Liver (tissue), 9 donors: ENCODE results near the gene SZT2. TPM values are rescaled to one million over a fixed set of nuclear protein-coding genes. Genes with fewer than 3 reads are reported as not detected.

Experiments used
- DNase-seq: peaks from one replicate; pipeline ENCODE4 v3.0.0-alpha.2; 2017; ENCODE audit warnings: low spot score
- H3K27ac ChIP-seq, 2 donors: one replicate each; pipeline ENCODE4 v1.7.0; 2013; ENCODE audit warnings: inconsistent platforms in 2 of 2, low read length in 2 of 2, control low read depth in 1 of 2, low read depth in 1 of 2, mild to moderate bottlenecking in 1 of 2
- H3K27me3 ChIP-seq, 4 donors: one replicate each; pipeline versions ENCODE4 v1.6.1 to v1.7.0; 2013; ENCODE audit warnings: low read length in 3 of 4, inconsistent platforms in 1 of 4, mild to moderate bottlenecking in 1 of 4, moderate library complexity in 1 of 4; ENCODE audit not compliant: control insufficient read depth in 4 of 4, insufficient read depth in 4 of 4
- H3K36me3 ChIP-seq, 4 donors: one replicate each; pipeline versions ENCODE4 v1.6.1 to v1.7.0; 2013; ENCODE audit warnings: low read length in 3 of 4, mild to moderate bottlenecking in 3 of 4, low read depth in 1 of 4, moderate library complexity in 1 of 4; ENCODE audit not compliant: control insufficient read depth in 4 of 4, insufficient read depth in 3 of 4
- H3K4me1 ChIP-seq, 4 donors: one replicate each; pipeline versions ENCODE4 v1.6.1 to v1.7.0; 2013; ENCODE audit warnings: low read length in 3 of 4, mild to moderate bottlenecking in 3 of 4, moderate library complexity in 1 of 4; ENCODE audit not compliant: control insufficient read depth in 4 of 4, insufficient read depth in 4 of 4
- H3K4me3 ChIP-seq, 3 donors: one replicate each; pipeline versions ENCODE4 v1.6.1 to v1.7.0; 2013; ENCODE audit warnings: low read length in 3 of 3, control low read depth in 1 of 3, low read depth in 1 of 3, mild to moderate bottlenecking in 1 of 3
- H3K9ac ChIP-seq, 2 donors: one replicate each; pipeline ENCODE4 v1.7.0; 2013; ENCODE audit warnings: low read length in 2 of 2, mild to moderate bottlenecking in 2 of 2, moderate library complexity in 2 of 2, control low read depth in 1 of 2, low read depth in 1 of 2
- H3K9me3 ChIP-seq, 4 donors: one replicate each; pipeline versions ENCODE4 v1.6.1 to v1.7.0; 2013; ENCODE audit warnings: low read length in 3 of 4; ENCODE audit not compliant: control insufficient read depth in 4 of 4
- ATF3 ChIP-seq: IDR thresholded peaks from 2 replicates; pipeline ENCODE4 v1.6.1; 2016; ENCODE audit warnings: antibody characterized with exemption
- CTCF ChIP-seq: fragments of 150-350 bp; IDR thresholded peaks from 2 replicates; pipeline ENCODE4 v1.5.1; 2017; ENCODE audit warnings: improper control_type of control experiment, low read depth, low read length; ENCODE audit not compliant: missing input control
- EGR1 ChIP-seq, 2 donors: IDR thresholded peaks; 2 replicates each; pipeline ENCODE4 v1.6.1; 2016 to 2018; ENCODE audit warnings: antibody characterized with exemption in 2 of 2, low read depth in 2 of 2
- GABPA ChIP-seq, 2 donors: IDR thresholded peaks in 1 of 2; conservative IDR thresholded peaks in 1 of 2; 2 replicates each; pipeline ENCODE4 v1.6.1; 2016; ENCODE audit warnings: antibody characterized with exemption in 2 of 2, mild to moderate bottlenecking in 1 of 2, moderate library complexity in 1 of 2
- HNF4A ChIP-seq, 2 donors: conservative IDR thresholded peaks; 2 replicates each; pipeline ENCODE4 v1.6.1; 2016; ENCODE audit warnings: antibody characterized with exemption in 2 of 2, mild to moderate bottlenecking in 2 of 2
- HNF4G ChIP-seq: IDR thresholded peaks from 2 replicates; pipeline ENCODE4 v1.6.1; 2016; ENCODE audit warnings: antibody characterized with exemption
- JUND ChIP-seq, 2 donors: IDR thresholded peaks; 2 replicates each; pipeline ENCODE4 v1.6.1; 2016; ENCODE audit warnings: antibody characterized with exemption in 2 of 2
- MAX ChIP-seq: IDR thresholded peaks from 2 replicates; pipeline ENCODE4 v1.6.1; 2016; ENCODE audit warnings: antibody characterized with exemption
- NR2F2 ChIP-seq: IDR thresholded peaks from 2 replicates; pipeline ENCODE4 v1.6.1; 2016; ENCODE audit warnings: antibody characterized with exemption
- RAD21 ChIP-seq, 2 donors: IDR thresholded peaks; 2 replicates each; pipeline ENCODE4 v1.6.1; 2016; ENCODE audit warnings: antibody characterized with exemption in 2 of 2, mild to moderate bottlenecking in 2 of 2
- REST ChIP-seq: IDR thresholded peaks from 2 replicates; pipeline ENCODE4 v1.6.1; 2016; ENCODE audit warnings: antibody characterized with exemption, mild to moderate bottlenecking
- RXRA ChIP-seq, 2 donors: IDR thresholded peaks; 2 replicates each; pipeline ENCODE4 v1.6.1; 2017 to 2018; ENCODE audit warnings: antibody characterized with exemption in 2 of 2, mild to moderate bottlenecking in 1 of 2
- SP1 ChIP-seq: IDR thresholded peaks from 2 replicates; pipeline ENCODE4 v1.6.1; 2018; ENCODE audit warnings: antibody characterized with exemption, mild to moderate bottlenecking
- TAF1 ChIP-seq: conservative IDR thresholded peaks from 2 replicates; pipeline ENCODE4 v1.6.1; 2016; ENCODE audit warnings: antibody characterized with exemption, mild to moderate bottlenecking
- YY1 ChIP-seq: IDR thresholded peaks from 2 replicates; pipeline ENCODE4 v1.6.1; 2016; ENCODE audit warnings: antibody characterized with exemption, mild to moderate bottlenecking
- ZBTB33 ChIP-seq: IDR thresholded peaks from 2 replicates; pipeline ENCODE4 v1.6.1; 2016; ENCODE audit warnings: antibody characterized with exemption
- WGBS: extraction: QIAGEN DNeasy Blood & Tissue Kit; methylation state at CpG from one replicate; pipeline ENCODE4 v1.1.7; 2013; 5-methylcytosine and 5-hydroxymethylcytosine counted together
- polyA plus RNA-seq, 2 donors: library from polyadenylated mRNA; stranded (reverse) in 1 of 2; unstranded in 1 of 2; fragments of 200-250 nt in 1 of 2; fragments of >200 nt in 1 of 2; fragmentation: Nextera tagmentation in 1 of 2; extraction: Ambion mirVana in 1 of 2; gene quantifications; one replicate each; pipeline versions ENCODE4 v1.2.1 to v1.2.3, GENCODE V29; 2013 to 2015
- total RNA-seq, 2 donors: library from RNA; depleted of rRNA; stranded (reverse); fragments of >200 nt; gene quantifications; one replicate each; pipeline ENCODE4 v1.2.3, GENCODE V29; 2014
- donor health status: healthy.
- donor health status: healthy.
- donor health status: healthy.
- donor health status: healthy.
- donor health status: healthy.

SZT2 gene
- total and polyA plus RNA-seq, 4 donors: 4.8 to 31.0 (median 11.9) TPM

GRCh38 chr1:43436371-43436770, 46.7 kb downstream of the SZT2 start:
- H3K4me1 ChIP-seq: peaks cover 0 to 6% (median 0%) of the 10 kb centered on the region in 4 donors
- TF ChIP-seq RAD21 (IDR thresholded peaks at IDR 0.05) (no peak), HNF4G (no peak), TAF1 (no peak), SP1 (no peak), YY1 (no peak), ATF3 (no peak), HNF4A (conservative IDR thresholded peaks at IDR 0.05) (no peak), RXRA (IDR thresholded peaks at IDR 0.05) (no peak), GABPA (IDR thresholded peaks at IDR 0.05 in 1 of 2, conservative IDR thresholded peaks at IDR 0.05 in 1 of 2) (no peak), ZBTB33 (no peak), EGR1 (IDR thresholded peaks at IDR 0.05; ENCODE audit: low read depth in 2 of 2) (no peak), NR2F2 (no peak), CTCF (no peak), REST (no peak), JUND (IDR thresholded peaks at IDR 0.05) (no peak), MAX (no peak)
- WGBS: 86% methylated on average over 3 of the region's 3 CpGs
- no peak for DNase-seq
- H3K4me3 ChIP-seq: no peak overlapping the region
- no peaks in the 10 kb centered on the region for H3K27me3 ChIP-seq
- no peak overlapping the region for H3K27ac ChIP-seq
- H3K9ac ChIP-seq: no peak overlapping the region
- no peaks in the 10 kb centered on the region for H3K9me3 ChIP-seq
- H3K36me3 ChIP-seq: peaks cover 5 to 64% (median 38%) of the 10 kb centered on the region in 4 donors
